Measurements from ENCODE around the gene FAM13A. TPM values are rescaled to one million over a fixed set of nuclear protein-coding genes. Genes with fewer than 3 reads are reported as not detected.
A peak's percentile ranks its signal among the peaks of the same experiment; 100 is the strongest.

The FAM13A gene
- total RNA-seq: 1 to 10 TPM; 1.4 to 1.6 TPM

DNA sequence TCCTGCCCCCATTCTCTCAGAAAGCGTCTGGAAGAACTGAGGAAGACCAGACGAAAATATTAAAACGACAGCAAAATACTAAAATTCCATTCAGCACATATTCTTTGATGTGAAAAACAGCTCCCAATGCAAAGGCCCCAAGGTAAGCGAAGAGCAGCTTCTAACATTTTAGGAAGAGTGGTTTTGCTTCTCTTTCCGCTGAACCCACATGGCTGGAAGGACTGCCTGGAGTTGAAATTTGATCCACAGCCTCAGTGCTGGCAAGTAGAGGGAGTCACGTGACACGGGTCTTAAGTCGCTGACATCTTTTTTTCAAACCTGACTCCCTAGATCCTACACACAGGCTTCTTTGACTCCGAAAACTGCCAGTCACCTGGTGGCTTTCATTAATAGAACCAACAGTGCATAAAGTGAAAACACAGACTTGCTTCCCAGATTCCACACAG lies at the start of gene FAM13A:
Gene FAM13A, minus strand, starts transcription at position 233 of the 446 bp plus-strand sequence. Its CDS starts 221 bp downstream, at position 12.
- H3K36me3 Mint-ChIP-seq (ENCODE audit: low read depth): no peaks in the 10 kb centered on the region
- no peak within 1 kb of the TSS for H3K4me3 Mint-ChIP-seq
- H3K9me3 Mint-ChIP-seq: peaks cover 4% of the 10 kb centered on the region
- no peak for DNase-seq
- intact Hi-C loops (cut with micrococcal nuclease): no loop called here
- H3K4me1 Mint-ChIP-seq (ENCODE audit: low read depth): peaks cover 32% of the 10 kb centered on the region
- H3K27ac Mint-ChIP-seq: no peak within 1 kb of the TSS
- H3K27me3 Mint-ChIP-seq (ENCODE audit: low read depth): peaks cover 4% of the 10 kb centered on the region
- CTCF ChIA-PET: interaction anchor here (1.6 to 2.4 kb wide), 3 partner anchors 9 to 236 kb away, joined by 4 to 8 read pairs (median 5); no protein-coding TSS in a partner anchor

DNA sequence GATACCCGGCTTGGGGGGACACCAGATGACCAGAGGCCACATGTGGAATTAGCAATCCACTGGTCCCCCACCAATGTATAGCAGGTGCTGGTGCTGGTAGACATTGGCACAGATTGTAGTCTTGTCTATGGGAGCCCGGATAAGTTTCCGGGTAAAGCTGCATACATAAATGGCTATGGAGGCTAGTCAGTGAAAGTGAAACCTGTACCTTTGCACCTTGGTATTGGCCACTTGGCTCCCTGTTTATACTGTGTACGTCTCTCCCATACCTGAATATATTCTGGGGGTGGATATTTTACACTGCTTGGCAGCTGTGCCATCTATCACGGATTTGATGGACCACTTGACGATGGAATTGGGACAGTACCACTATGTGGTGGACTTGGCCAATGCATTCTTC lies 48.7 kb upstream of the FAM13A start:
- Mint-ChIP-seq H3K4me3 (no peak overlapping the region), H3K4me1 (ENCODE audit: low read depth) (peaks cover 21% of the 10 kb centered on the region), H3K27ac (no peak overlapping the region), H3K27me3 (ENCODE audit: low read depth) (peaks cover 15% of the 10 kb centered on the region), H3K9me3 (peaks cover 6% of the 10 kb centered on the region), H3K36me3 (ENCODE audit: low read depth) (peaks cover 1% of the 10 kb centered on the region)
- CTCF ChIA-PET: no interaction called here
- intact Hi-C loops (cut with micrococcal nuclease): loop anchor here (10.0 kb wide), 1 partner anchor 721 kb away; no protein-coding TSS in a partner anchor
- no peak for DNase-seq

DNA sequence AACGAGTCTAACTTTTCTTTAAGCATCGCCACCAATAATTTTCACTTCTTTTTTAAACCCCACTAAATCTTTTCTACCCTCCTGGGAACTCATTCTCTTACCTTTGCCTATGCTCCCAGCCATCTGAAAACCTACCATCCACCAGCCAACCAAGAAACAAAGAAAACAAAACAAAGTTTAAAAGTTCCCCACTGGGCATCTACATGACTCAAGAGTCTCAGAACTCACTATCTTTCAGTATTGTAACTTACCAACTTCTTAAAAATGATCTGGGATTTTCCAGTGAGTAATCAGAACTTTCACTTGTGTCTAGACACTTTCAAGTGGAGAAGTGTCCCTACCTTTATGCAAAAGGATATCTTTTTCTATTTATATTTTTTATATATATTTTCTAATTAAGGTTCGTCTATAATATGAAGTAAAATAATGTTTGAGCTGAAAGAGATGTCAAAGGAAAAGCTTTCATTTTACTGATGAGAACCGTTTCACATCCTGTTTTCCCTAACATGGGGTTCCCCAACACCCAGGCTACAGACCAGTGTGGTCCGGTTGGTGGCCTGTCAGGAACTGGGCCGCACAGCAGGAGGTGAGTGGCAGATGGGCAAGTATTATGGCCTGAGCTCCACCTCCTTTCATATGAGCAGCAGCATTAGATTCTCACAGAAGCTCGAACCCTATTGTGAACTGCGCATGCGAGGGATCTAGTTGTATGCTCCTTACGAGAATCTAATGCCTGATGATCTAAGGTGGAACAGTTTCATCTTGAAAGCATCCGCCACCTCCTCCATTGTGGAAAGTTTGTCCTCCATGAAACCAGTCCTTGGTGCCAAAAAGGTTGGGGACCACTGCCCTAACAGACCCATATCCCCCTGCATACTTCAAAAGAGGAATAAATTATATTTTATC lies 44.5 kb upstream of the FAM13A start:
- no peak for DNase-seq
- Mint-ChIP-seq H3K4me3 (no peak overlapping the region), H3K27ac (peak overlapping the region; percentile 48), H3K9me3 (no peaks in the 10 kb centered on the region), H3K27me3 (ENCODE audit: low read depth) (peaks cover 3% of the 10 kb centered on the region), H3K36me3 (ENCODE audit: low read depth) (no peaks in the 10 kb centered on the region), H3K4me1 (ENCODE audit: low read depth) (peaks cover 25% of the 10 kb centered on the region)
- CTCF ChIA-PET: no interaction called here
- intact Hi-C loops (cut with micrococcal nuclease): loop anchor here (1.0 to 10.0 kb wide), 5 partner anchors 10 to 717 kb away; partner anchors contain the start of gene TIGD2

DNA sequence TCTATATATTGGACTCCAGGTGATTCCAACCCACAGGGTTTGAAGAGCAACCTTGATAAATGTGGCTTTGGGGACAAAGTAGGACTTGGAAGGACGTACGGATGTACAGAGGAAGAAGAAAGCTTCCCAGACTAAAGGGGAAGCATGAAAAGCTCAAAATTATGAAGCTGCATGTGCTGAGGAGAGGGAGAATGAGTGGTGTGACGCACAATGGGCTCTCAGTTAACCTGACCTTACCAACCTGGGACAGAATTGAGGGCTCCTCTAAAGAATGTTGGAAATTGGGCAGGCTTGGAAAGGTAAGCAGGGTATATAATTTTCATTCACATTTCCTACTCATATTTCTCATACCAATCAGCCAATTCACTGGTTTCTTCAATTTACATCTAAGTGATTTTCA lies 43.9 kb upstream of the FAM13A start:
- intact Hi-C loops (cut with micrococcal nuclease): loop anchor here (1.0 to 10.0 kb wide), 5 partner anchors 10 to 716 kb away; partner anchors contain the start of gene TIGD2
- Mint-ChIP-seq H3K9me3 (no peaks in the 10 kb centered on the region), H3K36me3 (ENCODE audit: low read depth) (no peaks in the 10 kb centered on the region), H3K27me3 (ENCODE audit: low read depth) (peaks cover 3% of the 10 kb centered on the region), H3K4me3 (no peak overlapping the region), H3K27ac (peak overlapping the region; percentile 48), H3K4me1 (ENCODE audit: low read depth) (peaks cover 25% of the 10 kb centered on the region)
- CTCF ChIA-PET: no interaction called here
- no peak for DNase-seq

DNA sequence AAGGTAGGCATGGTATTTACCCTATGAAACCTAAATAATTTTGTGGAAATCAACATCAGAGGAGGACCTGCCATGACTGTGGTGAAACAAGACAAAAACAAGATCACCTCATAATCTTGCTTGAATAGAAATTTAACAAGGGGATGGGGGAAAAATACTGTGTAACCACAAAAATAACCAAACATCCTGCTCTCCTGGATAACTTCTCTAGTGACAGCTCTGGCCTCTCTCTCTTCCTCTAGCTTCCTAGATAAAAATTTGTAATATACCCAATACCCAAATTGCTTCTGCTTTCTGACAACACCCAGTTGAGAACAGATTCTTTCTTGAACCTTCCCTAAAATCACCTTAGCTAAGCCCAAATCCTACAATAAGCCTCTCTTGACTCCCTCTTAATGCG lies 42.5 kb upstream of the FAM13A start:
- CTCF ChIA-PET: no interaction called here
- Mint-ChIP-seq H3K27me3 (ENCODE audit: low read depth) (peaks cover 3% of the 10 kb centered on the region), H3K4me3 (no peak overlapping the region), H3K36me3 (ENCODE audit: low read depth) (no peaks in the 10 kb centered on the region), H3K27ac (no peak overlapping the region), H3K9me3 (peaks cover 3% of the 10 kb centered on the region), H3K4me1 (ENCODE audit: low read depth) (peaks cover 25% of the 10 kb centered on the region)
- no peak for DNase-seq
- intact Hi-C loops (cut with micrococcal nuclease): no loop called here

DNA sequence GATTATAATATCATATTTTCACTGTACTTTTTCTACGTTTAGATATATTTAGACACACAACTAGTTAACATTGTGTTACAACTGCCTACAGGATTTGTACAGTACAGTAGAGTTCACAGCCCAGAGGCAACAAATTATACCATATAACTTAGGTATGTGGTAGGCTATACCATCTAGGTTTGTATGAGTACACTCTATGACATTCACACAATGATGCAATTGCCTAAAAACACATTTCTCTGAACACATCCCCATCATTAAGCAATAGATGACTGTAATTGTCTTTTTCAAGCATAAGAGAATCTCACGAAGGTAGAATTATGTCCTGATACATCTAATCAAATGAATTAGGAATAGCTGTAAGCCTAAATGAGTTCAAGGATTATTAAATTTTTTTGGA lies 42.0 kb upstream of the FAM13A start:
- H3K4me1 Mint-ChIP-seq (ENCODE audit: low read depth): peaks cover 25% of the 10 kb centered on the region
- H3K27me3 Mint-ChIP-seq (ENCODE audit: low read depth): peaks cover 3% of the 10 kb centered on the region
- no peak overlapping the region for H3K4me3 Mint-ChIP-seq
- CTCF ChIA-PET: no interaction called here
- no peaks in the 10 kb centered on the region for H3K36me3 Mint-ChIP-seq (ENCODE audit: low read depth)
- DNase-seq: no peak
- no peak overlapping the region for H3K27ac Mint-ChIP-seq
- H3K9me3 Mint-ChIP-seq: peaks cover 3% of the 10 kb centered on the region
- intact Hi-C loops (cut with micrococcal nuclease): no loop called here

DNA sequence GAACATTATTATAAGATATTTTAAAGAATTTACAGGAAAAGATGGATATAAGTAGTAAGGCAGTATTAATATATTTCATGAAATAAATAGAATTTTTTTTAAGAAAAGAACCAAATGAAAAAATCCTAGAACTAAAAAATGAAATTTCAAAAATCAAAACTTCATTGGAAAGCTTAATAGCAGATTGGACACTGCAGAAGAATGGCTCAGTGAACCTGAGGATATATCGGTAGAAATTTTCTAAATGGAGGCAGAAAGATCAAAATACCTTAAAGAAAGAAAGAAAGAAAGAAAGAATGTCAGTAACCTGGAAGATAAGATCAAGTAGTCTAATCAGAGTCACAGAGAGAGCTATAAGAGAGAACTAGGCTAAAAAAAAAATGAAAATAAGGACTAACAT lies 21.3 kb upstream of the FAM13A start:
- H3K27me3 Mint-ChIP-seq (ENCODE audit: low read depth): peaks cover 8% of the 10 kb centered on the region
- peaks cover 24% of the 10 kb centered on the region for H3K9me3 Mint-ChIP-seq
- no peak overlapping the region for H3K27ac Mint-ChIP-seq
- DNase-seq: no peak
- H3K4me3 Mint-ChIP-seq: no peak overlapping the region
- CTCF ChIA-PET: no interaction called here
- H3K36me3 Mint-ChIP-seq (ENCODE audit: low read depth): peaks cover 6% of the 10 kb centered on the region
- H3K4me1 Mint-ChIP-seq (ENCODE audit: low read depth): peaks cover 12% of the 10 kb centered on the region
- intact Hi-C loops (cut with micrococcal nuclease): no loop called here

DNA sequence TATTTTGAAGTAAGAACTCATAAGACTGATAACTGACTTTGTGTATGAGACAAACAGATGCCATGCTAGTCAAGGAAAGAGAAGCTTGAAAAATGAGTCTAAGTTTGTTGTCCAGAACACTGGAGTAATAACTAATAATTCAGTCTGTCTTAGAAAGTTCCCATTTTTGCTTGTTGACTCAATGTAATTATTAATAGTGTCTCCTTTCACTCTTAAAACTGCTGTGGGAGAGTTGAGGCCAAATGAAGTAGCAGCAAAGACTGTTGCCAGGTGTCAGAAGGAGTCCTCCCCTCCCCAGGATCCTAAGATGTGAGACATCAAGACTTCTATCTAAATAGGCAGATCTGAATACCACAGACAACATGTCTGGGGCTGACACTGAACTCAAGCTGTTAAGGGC lies 20.8 kb upstream of the FAM13A start:
- CTCF ChIA-PET: no interaction called here
- Mint-ChIP-seq H3K9me3 (peaks cover 24% of the 10 kb centered on the region), H3K4me3 (no peak overlapping the region), H3K27me3 (ENCODE audit: low read depth) (peaks cover 8% of the 10 kb centered on the region), H3K4me1 (ENCODE audit: low read depth) (peaks cover 12% of the 10 kb centered on the region), H3K36me3 (ENCODE audit: low read depth) (peaks cover 6% of the 10 kb centered on the region), H3K27ac (no peak overlapping the region)
- DNase-seq: no peak
- intact Hi-C loops (cut with micrococcal nuclease): no loop called here

DNA sequence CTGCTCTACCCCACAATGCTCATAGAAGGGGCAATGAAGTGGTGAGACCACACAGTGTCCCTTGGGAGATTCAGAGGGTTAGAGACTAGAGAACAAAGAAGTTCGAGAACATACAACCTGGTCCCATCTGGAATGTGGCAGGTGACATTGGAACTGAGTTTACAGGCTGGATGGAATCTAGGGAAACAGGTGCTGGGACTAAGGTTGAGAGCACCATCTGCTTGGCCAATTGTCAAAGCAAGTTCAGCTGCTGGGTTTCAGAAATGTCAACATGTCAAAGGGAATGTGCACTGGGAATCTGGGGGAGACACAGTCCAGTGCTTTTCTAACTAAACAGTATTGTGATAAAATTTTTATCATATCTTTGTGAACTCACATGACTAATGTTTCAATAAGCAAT lies 15.9 kb upstream of the FAM13A start:
- H3K9me3 Mint-ChIP-seq: peaks cover 14% of the 10 kb centered on the region
- no peak overlapping the region for H3K4me3 Mint-ChIP-seq
- CTCF ChIA-PET: no interaction called here
- DNase-seq: no peak
- no peak overlapping the region for H3K27ac Mint-ChIP-seq
- intact Hi-C loops (cut with micrococcal nuclease): no loop called here
- H3K27me3 Mint-ChIP-seq (ENCODE audit: low read depth): peaks cover 6% of the 10 kb centered on the region
- H3K36me3 Mint-ChIP-seq (ENCODE audit: low read depth): peaks cover 4% of the 10 kb centered on the region
- peaks cover 3% of the 10 kb centered on the region for H3K4me1 Mint-ChIP-seq (ENCODE audit: low read depth)

DNA sequence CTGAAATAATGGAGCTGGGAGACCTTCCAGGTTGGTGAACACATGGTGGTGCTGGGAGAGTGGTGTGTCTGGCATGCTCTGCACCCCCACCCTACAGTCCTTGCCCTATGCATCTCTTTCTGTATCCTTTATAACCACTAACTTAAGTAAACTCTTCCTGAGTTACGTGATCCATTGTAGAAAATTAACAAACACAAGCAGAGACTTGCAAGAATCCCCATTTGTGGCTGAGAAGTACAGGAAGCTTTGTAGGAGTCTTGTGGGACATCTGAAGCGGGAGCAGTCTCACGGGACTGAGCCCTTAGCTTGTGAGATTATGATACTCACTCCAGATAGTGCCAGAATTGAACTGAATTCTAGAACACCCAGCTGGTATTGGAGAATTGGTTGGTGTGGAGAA lies 14.3 kb upstream of the FAM13A start:
- H3K4me3 Mint-ChIP-seq: no peak overlapping the region
- no peak for DNase-seq
- peaks cover 1% of the 10 kb centered on the region for H3K27me3 Mint-ChIP-seq (ENCODE audit: low read depth)
- no peaks in the 10 kb centered on the region for H3K36me3 Mint-ChIP-seq (ENCODE audit: low read depth)
- CTCF ChIA-PET: no interaction called here
- no peak overlapping the region for H3K27ac Mint-ChIP-seq
- peaks cover 3% of the 10 kb centered on the region for H3K4me1 Mint-ChIP-seq (ENCODE audit: low read depth)
- H3K9me3 Mint-ChIP-seq: no peaks in the 10 kb centered on the region
- intact Hi-C loops (cut with micrococcal nuclease): no loop called here

DNA sequence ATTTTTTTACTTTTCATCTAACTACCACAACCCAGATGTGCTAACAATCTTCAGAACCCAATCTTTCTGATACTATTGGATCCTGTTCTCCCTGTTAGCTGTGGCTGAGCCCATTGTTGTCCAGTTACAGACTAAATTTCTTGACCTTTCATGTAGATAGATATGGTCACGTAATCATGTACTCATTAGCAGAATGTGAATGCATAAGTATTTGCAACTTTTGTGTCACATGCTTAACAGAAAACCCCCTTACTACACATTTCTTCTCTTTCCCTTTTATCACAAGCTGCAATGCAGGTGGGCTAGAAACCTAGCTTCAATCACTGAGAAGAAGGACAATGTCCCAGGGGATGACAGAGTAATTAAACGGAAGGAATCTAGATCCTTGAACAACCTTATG lies 13.1 kb upstream of the FAM13A start:
- CTCF ChIA-PET: interaction anchor here (0.5 kb wide), 1 partner anchor 127 kb away, joined by 3 read pairs; no protein-coding TSS in a partner anchor
- Mint-ChIP-seq H3K27me3 (ENCODE audit: low read depth) (peaks cover 1% of the 10 kb centered on the region), H3K27ac (no peak overlapping the region), H3K4me1 (ENCODE audit: low read depth) (peaks cover 3% of the 10 kb centered on the region), H3K4me3 (no peak overlapping the region), H3K9me3 (no peaks in the 10 kb centered on the region), H3K36me3 (ENCODE audit: low read depth) (no peaks in the 10 kb centered on the region)
- intact Hi-C loops (cut with micrococcal nuclease): no loop called here
- no peak for DNase-seq

DNA sequence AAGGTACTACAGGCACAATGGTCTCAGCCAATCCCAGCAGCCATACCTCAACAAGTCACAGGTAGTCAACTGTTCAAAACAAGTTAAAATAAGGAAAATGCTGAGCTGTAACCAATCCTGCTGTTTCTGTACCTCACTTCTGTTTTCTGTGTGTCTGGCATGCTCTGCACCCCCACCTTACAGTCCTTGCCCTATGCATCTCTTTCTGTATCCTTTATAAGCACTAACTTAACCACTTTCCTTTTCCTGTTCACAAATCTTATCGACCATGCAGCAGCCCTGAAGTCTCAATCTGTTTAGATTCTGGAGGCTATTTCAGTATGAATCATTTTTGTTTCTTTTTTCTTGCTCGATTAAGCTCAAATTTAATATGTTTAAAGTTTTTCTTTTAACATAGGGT lies 12.5 kb upstream of the FAM13A start:
- CTCF ChIA-PET: interaction anchor here (0.5 kb wide), 1 partner anchor 126 kb away, joined by 3 read pairs; no protein-coding TSS in a partner anchor

DNA sequence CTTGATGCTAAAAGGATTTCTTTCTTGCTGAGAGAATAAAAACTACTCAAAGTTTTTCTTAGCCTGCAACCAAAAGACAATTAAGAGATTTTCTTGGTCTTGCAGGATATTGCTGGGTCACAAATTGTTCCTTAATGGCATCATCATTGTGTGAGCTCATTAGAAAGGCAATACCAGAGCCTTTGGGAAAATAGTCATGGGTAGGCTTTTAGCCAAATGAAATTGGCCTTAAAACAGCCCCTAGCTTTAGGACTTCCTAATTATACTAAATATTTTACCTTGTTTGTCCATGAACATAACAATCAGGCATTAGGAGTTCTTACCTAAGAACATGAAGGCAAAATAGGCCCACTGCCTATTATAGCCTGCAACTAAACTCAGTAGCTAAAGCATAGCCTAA lies 10.4 kb upstream of the FAM13A start:
- CTCF ChIA-PET: no interaction called here
- Mint-ChIP-seq H3K4me1 (ENCODE audit: low read depth) (peaks cover 3% of the 10 kb centered on the region), H3K9me3 (no peaks in the 10 kb centered on the region), H3K27ac (no peak overlapping the region), H3K4me3 (no peak overlapping the region), H3K27me3 (ENCODE audit: low read depth) (peaks cover 1% of the 10 kb centered on the region), H3K36me3 (ENCODE audit: low read depth) (no peaks in the 10 kb centered on the region)
- no peak for DNase-seq
- intact Hi-C loops (cut with micrococcal nuclease): no loop called here

More for the DNA sequence above, 12.5 kb upstream of the FAM13A start:
- Mint-ChIP-seq H3K27me3 (ENCODE audit: low read depth) (peaks cover 1% of the 10 kb centered on the region), H3K4me1 (ENCODE audit: low read depth) (peaks cover 3% of the 10 kb centered on the region), H3K9me3 (no peaks in the 10 kb centered on the region), H3K27ac (no peak overlapping the region), H3K36me3 (ENCODE audit: low read depth) (no peaks in the 10 kb centered on the region), H3K4me3 (no peak overlapping the region)
- intact Hi-C loops (cut with micrococcal nuclease): no loop called here
- DNase-seq: peak; percentile 9
